ENCODE results near the gene ARHGAP12.
"Not testable (repeated sequence)": the region's sequence is repeated elsewhere in the genome, so short reads cannot be mapped to it uniquely, and the experiment has no call there.

The ARHGAP12 gene

DNA sequence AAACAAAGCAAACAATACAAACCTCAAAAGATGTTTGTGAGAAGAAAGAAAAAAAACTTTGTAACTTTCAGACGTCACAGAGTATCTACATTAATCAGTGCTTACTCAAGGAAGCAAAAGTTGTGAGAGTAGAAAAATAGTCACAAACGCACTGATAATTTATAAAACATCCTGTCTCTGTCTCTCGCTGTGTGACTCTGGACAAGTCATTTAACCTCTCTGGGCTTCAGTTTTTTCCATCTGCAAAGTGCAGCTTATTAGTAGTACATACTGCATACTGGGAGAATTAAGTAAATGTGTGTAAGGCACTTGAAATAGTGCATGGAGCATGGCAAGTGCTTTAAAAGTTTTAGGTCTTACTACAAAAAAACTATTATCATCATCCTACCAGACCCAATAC is 3.8 kb downstream of the ARHGAP12 start:
- DNase-seq (ENCODE audit: low read depth, low spot score): no peak

GRCh38 chr10:31923389-31923788 is 5.2 kb downstream of the ARHGAP12 start:
- no peak for DNase-seq (ENCODE audit: low read depth, low spot score)

- no peak for DNase-seq (ENCODE audit: low read depth, low spot score)
Measured at GRCh38 chr10:31921031-31921430, 7.6 kb downstream of the ARHGAP12 start.

GRCh38 chr10:31920538-31920937 is 8.1 kb downstream of the ARHGAP12 start:
- DNase-seq (ENCODE audit: low read depth, low spot score): no peak

DNA sequence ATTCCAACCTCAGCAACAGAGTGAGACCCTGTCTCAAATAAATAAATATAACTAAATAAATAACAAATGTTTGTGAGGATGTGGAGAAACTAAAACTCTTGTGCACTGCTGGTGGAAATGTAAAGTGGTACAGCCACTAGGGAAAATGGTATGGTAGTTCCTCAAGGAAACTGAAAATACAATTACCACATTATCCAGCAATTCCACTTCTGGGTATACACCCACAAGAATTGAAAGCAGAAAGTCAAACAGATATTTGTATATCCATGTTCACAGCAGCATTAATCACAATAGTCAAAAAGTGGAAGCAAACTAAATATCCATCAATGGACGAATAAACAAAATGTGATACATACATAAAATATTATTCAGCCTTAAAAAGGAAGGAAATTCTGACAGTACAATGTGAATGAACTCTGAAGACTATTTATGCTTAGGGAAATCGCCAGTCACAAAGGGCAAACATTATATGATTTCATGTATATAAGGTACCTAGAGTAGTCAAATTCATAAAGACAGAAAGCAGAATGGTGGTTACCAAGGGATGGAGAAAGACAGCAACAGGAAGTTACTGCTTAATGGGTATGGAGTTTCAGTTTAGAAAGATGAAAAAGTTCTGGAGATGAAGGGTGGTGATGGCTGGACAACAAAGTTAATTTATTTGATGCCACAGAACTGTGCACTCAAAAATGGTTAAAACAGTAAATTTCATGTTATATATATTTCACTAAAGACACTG is 9.8 kb downstream of the ARHGAP12 start:
- DNase-seq (ENCODE audit: low read depth, low spot score): no peak

- DNase-seq (ENCODE audit: low read depth, low spot score): no peak
Measured at GRCh38 chr10:31914370-31914769, 14.3 kb downstream of the ARHGAP12 start.

DNA sequence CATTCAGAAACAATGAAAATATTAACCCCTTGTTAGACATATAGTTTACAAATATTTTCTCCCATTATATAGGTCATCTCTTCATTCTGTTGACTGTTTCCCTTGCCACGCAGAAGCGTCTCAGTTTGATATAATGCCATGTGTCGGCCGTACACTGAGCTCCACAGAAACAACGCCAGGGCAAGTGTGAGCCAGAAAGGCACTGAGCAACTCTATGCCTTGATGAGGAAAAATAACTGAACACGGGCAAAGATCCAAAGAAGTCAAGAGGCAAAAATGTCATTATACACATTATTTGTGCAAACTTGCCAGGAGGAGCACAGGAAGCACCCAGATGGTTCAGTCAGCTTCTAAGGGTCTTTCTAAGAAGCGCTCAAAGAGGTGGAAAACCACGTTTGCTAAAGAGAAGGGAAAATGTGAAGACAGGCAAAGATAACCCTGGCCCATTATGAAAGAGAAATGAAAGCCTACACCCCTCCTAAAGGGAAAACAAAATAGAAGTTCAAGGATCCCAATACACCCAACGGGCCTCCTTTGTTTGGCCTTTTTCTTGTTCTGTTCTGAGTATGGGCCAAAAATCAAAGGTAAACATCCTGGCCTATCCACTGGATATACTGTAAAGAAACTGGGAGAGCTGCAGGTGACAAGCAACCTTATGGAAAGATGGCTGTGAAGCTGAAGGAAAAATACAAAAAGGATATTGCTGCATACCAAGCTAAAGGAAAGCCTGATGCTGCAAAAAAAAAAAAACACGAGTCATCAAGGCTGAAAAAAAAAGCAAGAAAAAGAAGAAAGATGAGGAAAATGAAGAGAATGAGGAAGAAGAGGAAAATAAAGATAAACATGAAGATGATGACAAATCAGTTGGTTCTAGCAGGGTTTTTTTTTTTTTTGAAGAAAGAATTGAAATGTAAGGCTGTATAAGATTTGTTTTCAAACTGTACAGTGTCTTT is 15.5 kb downstream of the ARHGAP12 start:
- DNase-seq (ENCODE audit: low read depth, low spot score): peak; percentile 52

- peak; percentile 47 for DNase-seq (ENCODE audit: low read depth, low spot score)
Measured at GRCh38 chr10:31912289-31912688, 16.3 kb downstream of the ARHGAP12 start.

GRCh38 chr10:31910016-31910415 is 18.6 kb downstream of the ARHGAP12 start:
- DNase-seq (ENCODE audit: low read depth, low spot score): no peak

GRCh38 chr10:31908157-31908556 is 20.5 kb downstream of the ARHGAP12 start:
- no peak for DNase-seq (ENCODE audit: low read depth, low spot score)

DNA sequence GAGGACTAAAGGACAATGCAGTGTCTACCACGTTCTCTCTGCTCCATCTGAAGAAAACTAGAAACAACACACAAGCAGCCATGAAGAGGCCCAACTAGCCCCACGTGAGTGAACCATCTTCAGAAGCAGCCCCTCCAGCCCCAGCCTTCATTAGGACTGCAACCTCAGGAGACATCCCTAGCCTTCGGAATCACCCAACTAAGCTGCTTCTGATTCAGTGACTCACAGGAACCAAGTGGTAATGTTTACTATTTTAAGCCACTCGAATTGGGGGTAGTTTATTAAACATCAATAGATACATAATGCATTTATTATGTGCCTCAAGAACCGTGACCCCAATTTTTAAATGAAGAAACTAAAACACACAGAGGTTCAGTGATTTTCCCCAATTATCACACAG is 22.6 kb downstream of the ARHGAP12 start:
- no peak for DNase-seq (ENCODE audit: low read depth, low spot score)

- no peak for DNase-seq (ENCODE audit: low read depth, low spot score)
Measured at GRCh38 chr10:31905586-31905985, 23.0 kb downstream of the ARHGAP12 start.

- no peak for DNase-seq (ENCODE audit: low read depth, low spot score)
Measured at GRCh38 chr10:31902625-31903024, 26.0 kb downstream of the ARHGAP12 start.

GRCh38 chr10:31897506-31897905 is 31.1 kb downstream of the ARHGAP12 start:
- DNase-seq (ENCODE audit: low read depth, low spot score): peak; percentile 41

- peak; percentile 48 for DNase-seq (ENCODE audit: low read depth, low spot score)
Measured at GRCh38 chr10:31896968-31897384, 31.7 kb downstream of the ARHGAP12 start.

GRCh38 chr10:31895722-31896121 is 32.9 kb downstream of the ARHGAP12 start:
- not testable (repeated sequence) for DNase-seq (ENCODE audit: low read depth, low spot score)

- no peak for DNase-seq (ENCODE audit: low read depth, low spot score)
Measured at GRCh38 chr10:31888442-31888841, 40.2 kb downstream of the ARHGAP12 start.

GRCh38 chr10:31887850-31888249 is 40.8 kb downstream of the ARHGAP12 start:
- DNase-seq (ENCODE audit: low read depth, low spot score): no peak

DNA sequence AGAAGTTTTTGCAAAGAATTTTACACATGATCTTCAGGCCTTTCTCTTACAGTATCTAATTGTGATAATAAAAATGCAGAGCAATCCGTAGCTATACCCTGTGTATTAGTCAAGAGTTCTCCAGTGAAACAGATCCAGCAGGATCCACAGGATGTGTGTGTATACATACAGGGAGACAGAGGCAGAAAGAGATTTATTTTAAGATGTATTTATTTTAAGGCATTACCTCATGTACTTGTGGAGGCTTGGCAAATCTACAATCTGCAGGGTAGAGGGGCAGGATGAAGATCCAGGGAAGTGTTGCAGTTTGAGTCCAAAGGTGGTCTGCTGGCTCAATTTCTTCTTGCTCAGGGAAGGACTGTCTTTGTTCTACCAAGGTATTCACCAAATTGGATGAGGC is 41.7 kb downstream of the ARHGAP12 start:
- DNase-seq (ENCODE audit: low read depth, low spot score): no peak

GRCh38 chr10:31885971-31886370 is 42.7 kb downstream of the ARHGAP12 start:
- DNase-seq (ENCODE audit: low read depth, low spot score): no peak

DNA sequence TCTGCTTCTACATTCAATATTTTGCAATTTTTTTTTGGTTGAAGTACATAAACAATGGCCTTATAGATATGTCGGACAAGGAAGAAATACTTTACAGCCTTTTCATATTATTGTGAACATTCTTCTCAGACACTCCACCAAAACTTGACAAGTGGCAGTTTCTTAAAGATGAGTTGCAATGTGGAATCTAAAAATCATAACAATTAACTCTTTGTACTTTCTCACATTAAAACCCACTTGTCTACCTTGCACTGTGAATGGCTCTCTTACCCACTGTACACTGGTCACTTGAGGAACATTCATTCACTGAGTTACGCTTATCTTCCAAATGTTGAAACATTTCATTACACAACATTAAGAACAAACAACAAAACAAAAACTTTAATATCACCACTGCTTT is 44.2 kb downstream of the ARHGAP12 start:
- no peak for DNase-seq (ENCODE audit: low read depth, low spot score)

GRCh38 chr10:31883397-31883796 is 45.2 kb downstream of the ARHGAP12 start:
- no peak for DNase-seq (ENCODE audit: low read depth, low spot score)

DNA sequence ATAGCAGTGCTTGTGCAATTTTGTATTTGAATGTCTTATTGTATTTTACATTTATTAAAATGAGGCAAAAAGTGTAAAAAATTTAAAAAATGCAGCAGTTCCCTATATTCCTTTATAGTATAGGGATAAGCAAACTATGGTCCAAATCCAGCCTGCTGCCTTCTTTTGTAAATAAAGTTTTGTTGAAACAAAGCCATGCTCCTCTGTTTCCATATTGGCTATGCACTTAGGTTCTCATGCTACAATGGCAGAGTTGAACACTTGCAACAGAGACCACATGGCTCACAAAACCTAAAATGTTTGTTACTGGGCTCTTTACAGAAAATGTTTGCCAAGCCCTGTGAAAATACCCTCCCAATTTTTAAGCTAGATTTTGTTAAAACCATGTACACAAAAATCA is 50.1 kb downstream of the ARHGAP12 start:
- no peak for DNase-seq (ENCODE audit: low read depth, low spot score)

Data from astrocyte of the hippocampus (primary cell).